LHCN-M2 (cell line): ENCODE measurements around the gene PIK3R1. TPM values are rescaled to one million over a fixed set of nuclear protein-coding genes. Genes with fewer than 3 reads are reported as not detected.

Source experiments
- DNase-seq: peaks from one replicate; pipeline ENCODE4 v3.0.0-alpha.2; 2012; ENCODE audit warnings: low read depth
- total RNA-seq: library from RNA; depleted of rRNA; stranded (reverse); fragments of >200 nt; gene quantifications from 2 replicates; pipeline ENCODE4 v1.2.3, GENCODE V29; 2014

PIK3R1 gene
- total RNA-seq, 1 experiment from 2014 or later = 16.5 TPM

GRCh38 chr5:68350176-68350575, 134.6 kb downstream of the PIK3R1 start:
- DNase-seq = no peak
